Measurements from ENCODE around the gene CHCHD3.
"Not testable (repeated sequence)": the region's sequence is repeated elsewhere in the genome, so short reads cannot be mapped to it uniquely, and the experiment has no call there.

The CHCHD3 gene

GRCh38 chr7:133040674-133041073, 41.2 kb downstream of the CHCHD3 start:
- DNase-seq (ENCODE audit: low spot score): no peak

- DNase-seq (ENCODE audit: low spot score): no peak
These were observed 41.7 kb downstream of the CHCHD3 start for GRCh38 chr7:133040178-133040577.

- DNase-seq (ENCODE audit: low spot score): no peak
These were observed 42.3 kb downstream of the CHCHD3 start for GRCh38 chr7:133039614-133040013.

- DNase-seq (ENCODE audit: low spot score): no peak
These were observed 45.6 kb downstream of the CHCHD3 start for GRCh38 chr7:133036289-133036688.

- not testable (repeated sequence) for DNase-seq (ENCODE audit: low spot score)
These were observed 46.6 kb downstream of the CHCHD3 start for GRCh38 chr7:133035240-133035639.

GRCh38 chr7:133030346-133030745, 51.5 kb downstream of the CHCHD3 start:
- DNase-seq (ENCODE audit: low spot score): no peak

GRCh38 chr7:133029463-133029862, 52.4 kb downstream of the CHCHD3 start:
- DNase-seq (ENCODE audit: low spot score): no peak

- DNase-seq (ENCODE audit: low spot score): no peak
These were observed 54.5 kb downstream of the CHCHD3 start for GRCh38 chr7:133027397-133027796.

GRCh38 chr7:133026210-133026859, 55.6 kb downstream of the CHCHD3 start:
- DNase-seq (ENCODE audit: low spot score): no peak

GRCh38 chr7:133025056-133025455, 56.8 kb downstream of the CHCHD3 start:
- no peak for DNase-seq (ENCODE audit: low spot score)

- no peak for DNase-seq (ENCODE audit: low spot score)
These were observed 57.3 kb downstream of the CHCHD3 start for GRCh38 chr7:133024596-133024995.

- no peak for DNase-seq (ENCODE audit: low spot score)
These were observed 58.4 kb downstream of the CHCHD3 start for GRCh38 chr7:133023370-133024071.

GRCh38 chr7:133022661-133023060, 59.2 kb downstream of the CHCHD3 start:
- DNase-seq (ENCODE audit: low spot score): no peak

- no peak for DNase-seq (ENCODE audit: low spot score)
These were observed 60.7 kb downstream of the CHCHD3 start for GRCh38 chr7:133021196-133021595.

GRCh38 chr7:133020496-133020895, 61.4 kb downstream of the CHCHD3 start:
- no peak for DNase-seq (ENCODE audit: low spot score)

GRCh38 chr7:133019590-133019989, 62.3 kb downstream of the CHCHD3 start:
- no peak for DNase-seq (ENCODE audit: low spot score)

GRCh38 chr7:133016604-133017003, 65.3 kb downstream of the CHCHD3 start:
- DNase-seq (ENCODE audit: low spot score): no peak

- DNase-seq (ENCODE audit: low spot score): no peak
These were observed 66.0 kb downstream of the CHCHD3 start for GRCh38 chr7:133015888-133016287.

- DNase-seq (ENCODE audit: low spot score): no peak
These were observed 70.1 kb downstream of the CHCHD3 start for GRCh38 chr7:133011746-133012145.

GRCh38 chr7:133009426-133010252, 72.3 kb downstream of the CHCHD3 start:
- DNase-seq (ENCODE audit: low spot score): no peak

- DNase-seq (ENCODE audit: low spot score): no peak
These were observed 73.9 kb downstream of the CHCHD3 start for GRCh38 chr7:133007961-133008360.

GRCh38 chr7:133003052-133003910, 78.6 kb downstream of the CHCHD3 start:
- no peak for DNase-seq (ENCODE audit: low spot score)

All from activated CD4-positive, alpha-beta T cell treated with anti-CD3 and anti-CD28 coated beads, Interleukin-2, Interleukin-4, amounts not matched to agents 100 ng/mL and 50 ng/mL, durations not matched to agents 16 hours and 8 hours (primary cell).